Measurements from ENCODE around the gene SNAPC2. TPM values are rescaled to one million over a fixed set of nuclear protein-coding genes. Genes with fewer than 3 reads are reported as not detected.
"Not testable (repeated sequence)": the region's sequence is repeated elsewhere in the genome, so short reads cannot be mapped to it uniquely, and the experiment has no call there.

SNAPC2 gene
- total RNA-seq, 1 experiment from 2014 or later = 26.6 TPM

DNA sequence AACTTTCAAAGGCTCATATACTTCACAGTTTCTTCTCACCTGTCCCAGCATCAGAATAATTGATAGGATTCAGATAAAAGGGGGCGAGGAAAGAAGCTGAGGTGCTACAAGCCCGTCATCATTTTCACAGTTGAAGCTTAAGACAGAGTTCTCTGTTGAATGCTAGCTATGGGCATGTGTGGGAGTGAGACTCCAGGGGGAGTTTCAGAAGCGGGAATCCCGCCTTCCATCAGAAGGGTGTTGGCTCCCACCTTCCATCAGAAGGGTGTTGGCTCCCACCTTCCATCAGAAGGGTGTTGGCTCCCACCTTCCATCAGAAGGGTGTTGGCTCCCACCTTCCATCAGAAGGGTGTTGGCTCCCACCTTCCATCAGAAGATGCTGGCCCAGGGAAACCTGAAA is 40.9 kb downstream of the SNAPC2 start:
- peaks cover 68% of the 10 kb centered on the region for H3K36me3 ChIP-seq
- not testable (repeated sequence) for DNase-seq (ENCODE audit: low read depth in 1 of 2, low spot score in 2 of 2); H3K4me3 ChIP-seq; H3K9me3 ChIP-seq (replicated peaks); H3K27me3 ChIP-seq (replicated peaks); H3K4me1 ChIP-seq (replicated peaks); H3K27ac ChIP-seq

DNA sequence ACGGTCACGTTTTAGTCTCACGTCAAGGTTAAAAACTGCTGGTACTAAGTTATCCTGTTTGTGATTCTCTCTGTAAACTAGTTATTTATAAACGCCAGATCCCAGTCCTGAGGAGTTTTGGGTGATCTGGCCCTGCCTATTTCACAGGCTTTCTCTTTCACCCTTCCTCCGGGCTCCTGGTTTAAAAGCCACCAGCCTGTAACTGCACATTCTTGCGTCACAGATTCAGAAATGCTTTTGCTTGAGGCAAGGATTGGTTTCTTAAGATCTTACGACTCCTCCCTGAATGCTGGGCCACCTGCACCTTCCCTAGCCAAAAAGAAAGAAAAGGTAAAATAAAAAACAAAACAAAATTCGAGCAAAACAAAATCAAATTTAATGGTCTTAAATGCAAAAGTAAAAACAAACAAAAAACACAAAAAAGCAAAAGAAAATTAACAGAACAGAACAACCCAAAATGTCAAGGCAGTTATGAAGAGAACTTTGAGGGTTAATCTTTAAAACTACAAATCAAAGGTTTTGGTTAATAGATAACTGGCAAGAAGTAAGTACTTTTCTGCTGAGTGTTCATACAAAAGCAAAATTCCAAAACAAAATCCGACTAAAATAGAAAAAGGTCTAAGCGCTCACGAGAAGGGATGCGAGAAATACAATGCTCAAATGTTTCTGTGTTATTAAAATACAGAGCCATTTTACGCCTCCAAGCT is 41.9 kb downstream of the SNAPC2 start:
- no peaks in the 10 kb centered on the region for H3K27me3 ChIP-seq (replicated peaks)
- no peak overlapping the region for H3K27ac ChIP-seq
- no peak for DNase-seq (ENCODE audit: low read depth in 1 of 2, low spot score in 2 of 2)
- no peaks in the 10 kb centered on the region for H3K9me3 ChIP-seq (replicated peaks)
- H3K4me3 ChIP-seq = no peak overlapping the region
- peaks cover 78% of the 10 kb centered on the region for H3K36me3 ChIP-seq
- H3K4me1 ChIP-seq (replicated peaks) = no peaks in the 10 kb centered on the region

DNA sequence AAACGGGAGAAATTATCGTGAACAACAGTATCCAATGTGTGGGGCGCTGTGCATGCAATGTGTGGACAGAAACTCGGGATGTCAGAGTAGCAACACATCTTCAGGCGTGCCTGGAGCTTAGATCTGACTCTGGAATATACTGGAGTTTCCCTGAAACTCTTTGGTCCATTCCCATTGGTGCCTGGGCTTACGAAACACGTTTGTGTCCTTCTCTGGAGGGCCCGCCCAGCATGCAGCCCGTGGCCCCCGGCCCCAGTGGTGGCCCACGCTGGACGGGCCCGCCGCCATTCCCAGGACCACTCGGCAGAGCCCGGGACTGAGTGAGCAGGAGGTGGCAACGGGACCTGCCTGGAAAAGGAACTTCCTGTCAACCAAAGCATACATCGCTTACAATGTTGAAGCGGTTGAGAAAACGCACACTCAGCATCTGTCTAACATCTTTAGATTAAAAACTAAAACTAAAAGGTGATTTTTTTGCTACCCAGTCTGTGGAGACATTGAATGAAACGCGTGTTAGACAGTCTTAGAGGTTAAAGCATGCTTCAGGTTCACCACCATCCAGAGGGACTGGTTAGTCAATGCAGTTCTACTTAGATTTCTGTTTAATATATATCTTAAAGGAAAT is 42.6 kb downstream of the SNAPC2 start:
- H3K27me3 ChIP-seq (replicated peaks) = no peaks in the 10 kb centered on the region
- no peak overlapping the region for H3K4me3 ChIP-seq
- H3K9me3 ChIP-seq (replicated peaks) = no peaks in the 10 kb centered on the region
- H3K4me1 ChIP-seq (replicated peaks) = no peaks in the 10 kb centered on the region
- DNase-seq (ENCODE audit: low read depth in 1 of 2, low spot score in 2 of 2) = no peak
- no peak overlapping the region for H3K27ac ChIP-seq
- peaks cover 84% of the 10 kb centered on the region for H3K36me3 ChIP-seq

DNA sequence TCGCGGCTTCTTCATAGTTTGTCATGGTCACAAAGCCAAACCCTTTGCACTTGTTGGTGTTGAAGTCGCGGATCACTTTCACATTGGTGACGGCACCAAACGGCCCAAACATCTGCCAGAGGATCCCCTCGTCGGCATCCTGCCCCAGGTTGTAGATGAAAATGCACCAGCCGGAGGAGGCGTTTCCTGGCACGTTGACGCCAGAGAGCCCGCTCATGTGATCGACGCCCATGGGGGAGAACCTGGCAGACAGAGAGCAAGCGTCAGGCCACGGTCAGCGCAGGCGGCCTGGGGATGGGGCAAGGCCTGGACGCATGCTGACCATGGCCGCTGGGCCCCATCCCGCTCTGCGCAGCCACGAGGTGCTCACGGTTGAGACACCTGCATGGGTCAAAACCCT is 43.4 kb downstream of the SNAPC2 start:
- peaks cover 84% of the 10 kb centered on the region for H3K36me3 ChIP-seq
- H3K27me3 ChIP-seq (replicated peaks) = no peaks in the 10 kb centered on the region
- H3K4me3 ChIP-seq = no peak overlapping the region
- H3K4me1 ChIP-seq (replicated peaks) = no peaks in the 10 kb centered on the region
- no peaks in the 10 kb centered on the region for H3K9me3 ChIP-seq (replicated peaks)
- no peak for DNase-seq (ENCODE audit: low read depth in 1 of 2, low spot score in 2 of 2)
- H3K27ac ChIP-seq = no peak overlapping the region

DNA sequence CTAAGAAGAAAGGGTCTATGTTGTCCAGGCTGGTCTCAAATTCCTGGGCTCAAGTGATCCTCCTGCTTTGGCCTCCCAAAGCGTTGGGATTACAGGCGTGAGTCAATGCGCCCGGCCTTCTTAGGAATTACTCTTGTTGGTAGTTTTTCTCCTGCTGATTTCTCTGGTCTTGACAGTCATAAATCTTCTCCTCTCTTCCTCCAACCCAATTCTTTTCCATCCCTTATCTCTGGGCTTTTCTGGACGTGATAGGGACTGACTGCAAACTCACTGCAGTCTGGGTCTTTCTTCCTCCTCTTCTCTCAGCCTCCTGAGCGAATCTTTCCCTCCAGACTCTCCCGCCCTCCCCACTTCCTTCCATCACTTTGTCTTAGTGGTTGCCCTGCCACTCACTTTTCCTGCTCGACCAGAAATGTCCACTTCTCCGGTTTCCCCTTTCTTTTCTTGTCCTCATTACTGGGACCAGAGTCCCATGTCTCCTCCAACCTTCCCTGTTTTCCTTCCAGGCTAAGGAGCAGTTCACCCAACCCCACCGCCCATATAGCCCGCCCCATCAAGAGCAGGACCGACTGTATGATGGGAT is 45.2 kb downstream of the SNAPC2 start:
- no peaks in the 10 kb centered on the region for H3K9me3 ChIP-seq (replicated peaks)
- H3K4me1 ChIP-seq (replicated peaks) = no peaks in the 10 kb centered on the region
- H3K27ac ChIP-seq = no peak overlapping the region
- no peak overlapping the region for H3K4me3 ChIP-seq
- no peaks in the 10 kb centered on the region for H3K27me3 ChIP-seq (replicated peaks)
- peaks cover 94% of the 10 kb centered on the region for H3K36me3 ChIP-seq
- DNase-seq (ENCODE audit: low read depth in 1 of 2, low spot score in 2 of 2) = no peak

DNA sequence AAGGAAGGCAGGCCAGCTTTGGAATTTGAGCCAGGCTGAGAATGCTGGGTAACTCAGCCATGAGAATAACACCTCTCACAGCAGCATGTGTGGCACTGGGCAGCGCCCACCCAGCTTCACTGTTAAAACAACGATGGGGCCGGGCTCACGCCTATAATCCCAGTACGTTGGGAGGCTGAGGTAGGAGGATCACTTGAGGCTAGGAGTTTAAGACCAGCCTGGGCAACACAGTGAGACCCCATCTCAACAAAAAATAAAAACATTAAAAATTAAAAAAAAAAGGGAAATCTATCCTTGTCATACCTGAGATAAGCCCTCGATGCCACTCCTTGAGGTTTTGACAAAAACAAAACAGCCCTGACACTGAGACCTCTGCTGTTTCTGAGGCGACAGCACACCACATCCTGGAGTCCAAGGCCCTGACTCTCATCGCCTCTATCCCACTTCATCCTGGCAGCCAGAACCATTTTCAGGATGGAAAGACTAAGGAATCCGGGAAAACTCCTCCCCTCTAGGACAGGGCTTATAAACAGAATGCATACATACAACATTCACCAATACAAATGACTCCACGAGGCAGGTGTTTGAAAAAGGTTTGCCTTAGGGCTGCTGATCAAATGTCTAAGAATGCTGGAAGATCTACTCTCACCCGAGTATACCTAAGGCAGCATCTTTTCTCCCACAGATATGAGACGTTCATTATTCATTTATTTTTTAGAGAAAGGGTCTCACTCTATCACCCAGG is 46.0 kb downstream of the SNAPC2 start:
- Histone ChIP-seq H3K4me1 (replicated peaks) (no peaks in the 10 kb centered on the region), H3K4me3 (no peak overlapping the region), H3K27me3 (replicated peaks) (no peaks in the 10 kb centered on the region), H3K9me3 (replicated peaks) (no peaks in the 10 kb centered on the region), H3K36me3 (peaks cover 94% of the 10 kb centered on the region), H3K27ac (no peak overlapping the region)
- DNase-seq (ENCODE audit: low read depth in 1 of 2, low spot score in 2 of 2) = no peak

DNA sequence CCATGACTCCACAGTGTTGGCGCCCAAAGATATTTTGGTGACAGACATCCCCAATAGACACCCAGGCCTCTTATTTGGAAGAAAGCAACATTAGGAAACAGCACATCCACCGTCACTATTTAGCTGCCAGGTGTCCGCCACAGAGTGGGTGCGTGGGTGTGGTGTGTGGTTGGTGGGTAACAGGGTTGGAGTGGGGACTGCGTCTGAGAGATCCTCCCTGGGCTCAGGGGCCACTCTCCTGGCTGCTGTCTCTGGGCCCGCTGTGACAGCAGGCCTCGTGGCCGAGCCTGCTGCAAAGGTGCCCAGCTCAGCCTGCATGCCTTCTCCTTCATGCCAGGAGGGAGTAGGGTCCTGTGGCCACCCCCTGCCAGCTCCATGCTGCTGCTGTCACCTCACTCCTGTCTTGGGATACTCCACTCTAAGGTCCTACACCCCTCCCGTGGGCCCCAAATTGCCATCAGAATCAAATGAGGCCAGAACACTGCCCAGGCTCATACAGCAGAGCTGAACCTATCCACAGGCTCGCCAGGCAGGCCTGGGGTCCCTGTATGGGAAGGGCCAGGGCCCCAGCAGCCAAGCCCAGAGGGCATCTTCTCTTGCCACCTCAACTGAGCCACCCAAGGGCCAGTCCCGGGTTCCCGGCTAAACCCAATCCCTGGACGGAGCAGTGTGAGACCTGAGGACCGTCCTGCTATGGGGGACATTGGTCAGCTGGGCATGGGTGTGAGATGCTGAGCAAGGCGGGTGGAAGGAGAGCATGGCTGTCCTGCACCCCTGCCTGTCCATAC is 48.1 kb downstream of the SNAPC2 start:
- H3K27me3 ChIP-seq (replicated peaks) = no peaks in the 10 kb centered on the region
- no peak overlapping the region for H3K4me3 ChIP-seq
- H3K36me3 ChIP-seq = peaks cover 96% of the 10 kb centered on the region
- no peaks in the 10 kb centered on the region for H3K9me3 ChIP-seq (replicated peaks)
- no peak overlapping the region for H3K27ac ChIP-seq
- H3K4me1 ChIP-seq (replicated peaks) = no peaks in the 10 kb centered on the region
- DNase-seq (ENCODE audit: low read depth in 1 of 2, low spot score in 2 of 2) = no peak

DNA sequence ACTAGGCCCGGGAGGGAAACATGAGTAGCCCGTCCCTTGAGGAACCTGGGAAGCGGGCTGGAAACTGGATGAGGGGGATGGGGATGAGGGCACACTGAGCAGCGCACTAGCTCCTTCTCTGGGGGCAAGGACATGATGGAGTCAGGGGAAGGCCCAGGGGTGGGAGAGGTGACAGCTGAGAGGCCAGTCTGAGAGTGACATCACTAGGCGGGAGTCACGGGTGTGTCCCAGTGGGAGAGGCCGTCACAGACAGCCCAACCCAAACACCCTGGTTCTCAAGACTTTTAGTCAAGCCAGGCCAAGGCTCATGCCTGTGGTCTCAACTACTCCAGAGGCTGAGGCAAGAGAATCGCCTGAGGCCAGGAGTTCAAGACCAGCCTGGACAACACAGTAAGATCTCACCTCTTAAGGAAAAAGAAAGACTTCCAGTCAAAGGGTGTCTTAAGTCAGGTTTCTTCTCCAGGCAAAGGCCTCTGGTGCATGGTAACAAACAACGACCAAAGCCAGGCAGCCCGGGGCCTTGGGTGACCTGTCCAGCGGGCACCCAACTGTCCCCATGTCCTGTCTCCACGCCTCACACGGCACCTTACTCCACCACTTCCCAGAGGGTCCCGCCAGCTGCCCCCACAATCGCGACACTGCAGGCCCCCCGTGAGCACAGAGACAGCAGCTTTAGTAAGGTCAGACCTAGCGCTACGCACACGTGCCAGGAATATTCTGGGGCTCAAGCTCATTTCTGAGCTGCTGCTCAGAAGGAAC is 48.8 kb downstream of the SNAPC2 start:
- no peaks in the 10 kb centered on the region for H3K4me1 ChIP-seq (replicated peaks)
- H3K27me3 ChIP-seq (replicated peaks) = no peaks in the 10 kb centered on the region
- peaks cover 96% of the 10 kb centered on the region for H3K36me3 ChIP-seq
- H3K9me3 ChIP-seq (replicated peaks) = no peaks in the 10 kb centered on the region
- DNase-seq (ENCODE audit: low read depth in 1 of 2, low spot score in 2 of 2) = no peak
- no peak overlapping the region for H3K4me3 ChIP-seq
- H3K27ac ChIP-seq = no peak overlapping the region

DNA sequence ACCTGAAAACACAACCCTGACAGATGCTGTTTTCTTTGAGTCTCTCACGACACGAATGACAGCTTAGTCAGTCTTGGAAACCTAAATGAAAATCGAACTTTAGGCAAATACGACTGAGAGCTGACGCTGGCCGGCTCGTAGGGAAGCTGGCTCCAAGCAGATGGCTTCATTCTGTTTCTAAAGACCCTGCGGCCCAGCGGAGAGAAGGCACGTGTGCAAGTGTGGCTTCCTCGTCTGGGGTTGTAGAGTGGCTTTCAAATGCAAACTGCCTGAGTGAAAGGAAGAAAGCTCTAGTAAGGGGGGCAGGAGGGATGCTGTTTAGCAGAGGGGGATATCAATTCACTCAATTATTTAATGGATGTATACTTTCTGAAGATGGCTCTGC is 49.4 kb downstream of the SNAPC2 start:
- H3K9me3 ChIP-seq (replicated peaks) = no peaks in the 10 kb centered on the region
- no peak overlapping the region for H3K27ac ChIP-seq
- H3K4me1 ChIP-seq (replicated peaks) = no peaks in the 10 kb centered on the region
- no peak overlapping the region for H3K4me3 ChIP-seq
- H3K27me3 ChIP-seq (replicated peaks) = no peaks in the 10 kb centered on the region
- DNase-seq (ENCODE audit: low read depth in 1 of 2, low spot score in 2 of 2) = no peak
- H3K36me3 ChIP-seq = peaks cover 96% of the 10 kb centered on the region

DNA sequence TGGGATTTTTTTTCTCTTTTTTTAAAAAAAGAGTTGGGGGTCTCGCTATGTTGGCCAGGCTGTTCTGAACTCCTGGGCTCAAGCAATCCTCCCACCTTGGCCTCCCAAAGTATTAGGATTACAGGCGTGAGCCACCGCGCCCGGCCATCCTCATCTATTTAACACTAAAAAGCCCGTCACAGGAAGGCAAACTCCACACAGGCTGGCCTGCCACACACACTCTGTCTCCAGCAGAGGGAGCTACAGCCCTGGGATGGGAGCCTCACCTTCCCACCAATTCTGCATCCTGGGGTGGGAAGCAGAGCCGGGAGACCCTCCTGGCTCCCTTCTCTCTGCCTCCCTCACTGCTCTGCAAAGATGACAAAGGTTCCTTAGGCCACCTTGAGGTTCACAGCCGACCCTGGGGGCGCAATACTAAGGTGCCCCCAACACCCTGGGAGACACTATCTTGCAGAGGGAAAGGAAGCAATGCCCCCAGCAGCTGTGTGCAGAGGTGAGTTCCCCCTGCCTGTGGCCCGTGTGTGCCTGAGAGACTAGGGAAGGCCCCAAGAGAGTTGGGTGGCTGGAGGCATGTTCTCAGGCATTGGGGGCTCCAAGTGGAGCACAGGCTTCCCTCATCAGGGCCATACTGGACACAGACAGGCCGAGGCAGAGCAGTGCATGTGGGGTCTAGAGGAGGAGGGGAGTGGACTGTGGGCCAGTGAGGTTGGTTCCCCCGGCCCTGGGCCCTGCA is 50.7 kb downstream of the SNAPC2 start:
- peak; percentile 21 to 63 for DNase-seq (ENCODE audit: low read depth in 1 of 2, low spot score in 2 of 2)
- peaks cover 95% of the 10 kb centered on the region for H3K36me3 ChIP-seq

DNA sequence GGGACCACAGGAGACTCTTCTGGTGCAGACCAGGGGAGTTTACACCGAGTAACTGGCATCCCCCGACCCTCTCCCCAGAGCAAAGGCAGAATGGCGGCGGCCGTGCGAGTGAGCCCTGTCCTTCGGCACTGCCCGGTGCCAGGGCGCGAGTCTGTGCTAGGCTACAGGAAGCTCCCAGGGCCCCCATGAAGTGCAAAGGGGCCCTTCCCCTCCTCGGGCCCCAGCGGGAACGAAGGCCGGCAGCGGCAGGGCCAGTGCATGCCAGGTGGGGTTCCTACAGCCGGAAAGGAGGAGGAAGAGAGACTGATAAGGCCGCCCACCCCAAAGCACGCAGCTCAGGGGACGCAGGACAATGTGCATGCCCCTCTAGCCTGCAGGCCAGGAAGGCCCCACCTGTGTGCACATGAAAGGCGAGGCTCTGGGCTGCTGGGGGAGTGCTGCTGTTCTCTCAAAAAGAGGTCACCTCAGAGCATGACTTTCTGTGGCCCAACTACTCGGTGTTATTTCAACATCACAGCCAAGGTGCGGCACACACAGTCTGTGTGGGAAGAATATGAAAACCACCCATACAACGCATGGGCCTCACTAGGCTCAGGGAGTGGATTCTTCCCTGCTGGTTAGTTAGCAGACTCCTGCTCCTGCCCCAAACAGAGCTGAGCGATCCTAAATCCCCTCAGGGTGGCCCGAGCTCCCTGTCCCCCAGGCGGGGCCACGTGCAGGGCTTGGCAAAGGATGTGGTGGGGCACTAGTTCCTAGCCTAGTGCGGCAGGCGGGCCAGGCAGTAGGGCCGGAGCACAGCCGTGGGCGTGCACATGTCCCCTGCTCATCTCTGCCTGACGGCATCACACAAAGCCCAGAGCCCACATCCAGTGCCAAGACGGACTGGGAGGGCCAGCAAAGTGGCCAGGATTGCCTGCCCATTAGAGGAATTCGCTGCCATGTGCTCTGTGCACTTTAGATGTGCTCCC is 51.7 kb downstream of the SNAPC2 start:
- H3K27me3 ChIP-seq (replicated peaks) = no peaks in the 10 kb centered on the region
- DNase-seq (ENCODE audit: low read depth in 1 of 2, low spot score in 2 of 2) = no peak
- H3K4me1 ChIP-seq (replicated peaks) = no peaks in the 10 kb centered on the region
- H3K27ac ChIP-seq = no peak overlapping the region
- no peak overlapping the region for H3K4me3 ChIP-seq
- H3K36me3 ChIP-seq = peaks cover 89% of the 10 kb centered on the region
- H3K9me3 ChIP-seq (replicated peaks) = no peaks in the 10 kb centered on the region

More for the DNA sequence above, 50.7 kb downstream of the SNAPC2 start:
- no peak overlapping the region for H3K27ac ChIP-seq
- H3K4me3 ChIP-seq = no peak overlapping the region
- no peaks in the 10 kb centered on the region for H3K4me1 ChIP-seq (replicated peaks)
- no peaks in the 10 kb centered on the region for H3K9me3 ChIP-seq (replicated peaks)
- H3K27me3 ChIP-seq (replicated peaks) = no peaks in the 10 kb centered on the region

All from SJSA1 (cell line).